Measurements from ENCODE around the gene SLC2A1. TPM values are rescaled to one million over a fixed set of nuclear protein-coding genes. Genes with fewer than 3 reads are reported as not detected.
A peak's percentile ranks its signal among the peaks of the same experiment; 100 is the strongest.

Gene SLC2A1
- total and polyA plus RNA-seq, 2 of the 13 experiments (the other 11 are each of a cell fraction or from before 2014, with no cell fraction given), result 125 to 423 TPM

GRCh38 chr1:42979896-42980800 is 21.5 kb upstream of the SLC2A1 start (continued):
- TF ChIP-seq ZNF792 (CRISPR knock-in tag; IDR thresholded peaks at IDR 0.05), result no peak
- no peak for TF ChIP-seq GPN1 (CRISPR knock-in tag; IDR thresholded peaks at IDR 0.05; ENCODE audit: borderline replicate concordance)
- no peak for TF ChIP-seq FOXO4 (CRISPR knock-in tag; conservative IDR thresholded peaks at IDR 0.05)
- TF ChIP-seq ZNF276 (CRISPR knock-in tag; IDR thresholded peaks at IDR 0.05; ENCODE audit: low read depth), result no peak
- no peak for TF ChIP-seq PRDM15 (CRISPR knock-in tag; IDR thresholded peaks at IDR 0.05)
- no peak for TF ChIP-seq TOPORS (CRISPR knock-in tag; IDR thresholded peaks at IDR 0.05)
- peak; percentile 49 for TF ChIP-seq HNF4G (IDR thresholded peaks at IDR 0.05; ENCODE audit: borderline replicate concordance, low read depth, low read length)
- 0 out of 2 replicates have a peak, but pooled peaks have one; percentile 39 for TF ChIP-seq HNF4G (CRISPR knock-in tag; IDR thresholded peaks at IDR 0.05; ENCODE audit: borderline replicate concordance, low read depth)
- TF ChIP-seq ATF7 (IDR thresholded peaks at IDR 0.05), result 0 out of 2 replicates have a peak, but pooled peaks have one; percentile 8
- peak; percentile 28; the same call in 1 of the 2 replicates for TF ChIP-seq ATF7 (CRISPR knock-in tag; IDR thresholded peaks at IDR 0.05)
- TF ChIP-seq PRDM10 (CRISPR knock-in tag; IDR thresholded peaks at IDR 0.05; ENCODE audit: low read depth), result no peak
- no peak for TF ChIP-seq RFXANK (CRISPR knock-in tag; IDR thresholded peaks at IDR 0.05)
- TF ChIP-seq ZNF275 (CRISPR knock-in tag; IDR thresholded peaks at IDR 0.05; ENCODE audit: borderline replicate concordance), result no peak
- no peak for TF ChIP-seq CENPT (CRISPR knock-in tag; IDR thresholded peaks at IDR 0.05; ENCODE audit: low read depth)
- TF ChIP-seq SMYD3 (CRISPR knock-in tag; IDR thresholded peaks at IDR 0.05), result no peak
